Measurements from ENCODE around the gene AQP6. TPM values are rescaled to one million over a fixed set of nuclear protein-coding genes. Genes with fewer than 3 reads are reported as not detected.
A peak's percentile ranks its signal among the peaks of the same experiment; 100 is the strongest.

AQP6 gene, protein sequence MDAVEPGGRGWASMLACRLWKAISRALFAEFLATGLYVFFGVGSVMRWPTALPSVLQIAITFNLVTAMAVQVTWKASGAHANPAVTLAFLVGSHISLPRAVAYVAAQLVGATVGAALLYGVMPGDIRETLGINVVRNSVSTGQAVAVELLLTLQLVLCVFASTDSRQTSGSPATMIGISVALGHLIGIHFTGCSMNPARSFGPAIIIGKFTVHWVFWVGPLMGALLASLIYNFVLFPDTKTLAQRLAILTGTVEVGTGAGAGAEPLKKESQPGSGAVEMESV
- 0.29 TPM in 1 of 2 replicates, not detected in the other for total RNA-seq
- long read RNA-seq, result 0 reads

DNA sequence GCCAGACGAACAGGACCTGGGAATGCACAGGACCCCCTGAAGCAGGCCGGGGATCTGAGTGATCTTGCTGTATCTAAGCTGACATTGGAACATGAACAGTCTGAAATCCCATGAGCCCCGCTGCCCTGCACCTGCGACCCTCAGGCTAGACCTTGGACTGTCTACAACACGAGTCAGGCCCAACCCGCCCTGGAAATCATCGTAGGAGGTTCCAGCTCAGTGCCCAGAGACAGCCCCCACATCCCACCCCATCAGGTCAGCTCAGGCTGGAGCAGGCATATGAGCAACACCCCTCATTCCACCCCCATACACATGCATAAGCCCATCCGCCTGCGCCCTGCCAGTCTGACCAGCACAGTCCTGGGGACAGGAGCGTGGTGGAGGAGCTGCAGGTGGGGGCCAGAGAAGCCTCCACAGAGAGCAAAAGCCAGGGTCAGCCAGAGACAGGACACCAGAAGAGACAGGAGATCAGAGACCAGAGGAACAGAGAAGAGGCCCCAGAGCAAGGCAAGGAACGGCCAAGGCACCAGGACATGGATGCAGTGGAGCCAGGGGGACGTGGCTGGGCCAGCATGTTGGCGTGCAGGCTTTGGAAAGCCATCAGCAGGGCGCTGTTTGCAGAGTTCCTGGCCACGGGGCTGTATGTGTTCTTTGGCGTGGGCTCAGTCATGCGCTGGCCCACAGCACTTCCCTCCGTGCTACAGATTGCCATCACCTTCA is at the start of gene AQP6:
AQP6 (plus strand) TSS at position 307 of the 720 bp plus-strand sequence; CDS start at position 534, 227 bp downstream.
- H3K9me3 Mint-ChIP-seq (ENCODE audit: low read depth), result no peaks in the 10 kb centered on the region
- DNase-seq (ENCODE audit: low spot score, unreplicated experiment), result no peak
- peaks cover 22% of the 10 kb centered on the region for H3K27me3 Mint-ChIP-seq
- H3K4me3 Mint-ChIP-seq (ENCODE audit: low read depth), result no peak within 1 kb of the TSS
- H3K4me1 Mint-ChIP-seq (ENCODE audit: low read depth), result no peaks in the 10 kb centered on the region
- H3K27ac Mint-ChIP-seq, result no peak within 1 kb of the TSS
- H3K36me3 Mint-ChIP-seq (ENCODE audit: insufficient read depth), result no peaks in the 10 kb centered on the region
- TF ChIP-seq, protein P1, sequence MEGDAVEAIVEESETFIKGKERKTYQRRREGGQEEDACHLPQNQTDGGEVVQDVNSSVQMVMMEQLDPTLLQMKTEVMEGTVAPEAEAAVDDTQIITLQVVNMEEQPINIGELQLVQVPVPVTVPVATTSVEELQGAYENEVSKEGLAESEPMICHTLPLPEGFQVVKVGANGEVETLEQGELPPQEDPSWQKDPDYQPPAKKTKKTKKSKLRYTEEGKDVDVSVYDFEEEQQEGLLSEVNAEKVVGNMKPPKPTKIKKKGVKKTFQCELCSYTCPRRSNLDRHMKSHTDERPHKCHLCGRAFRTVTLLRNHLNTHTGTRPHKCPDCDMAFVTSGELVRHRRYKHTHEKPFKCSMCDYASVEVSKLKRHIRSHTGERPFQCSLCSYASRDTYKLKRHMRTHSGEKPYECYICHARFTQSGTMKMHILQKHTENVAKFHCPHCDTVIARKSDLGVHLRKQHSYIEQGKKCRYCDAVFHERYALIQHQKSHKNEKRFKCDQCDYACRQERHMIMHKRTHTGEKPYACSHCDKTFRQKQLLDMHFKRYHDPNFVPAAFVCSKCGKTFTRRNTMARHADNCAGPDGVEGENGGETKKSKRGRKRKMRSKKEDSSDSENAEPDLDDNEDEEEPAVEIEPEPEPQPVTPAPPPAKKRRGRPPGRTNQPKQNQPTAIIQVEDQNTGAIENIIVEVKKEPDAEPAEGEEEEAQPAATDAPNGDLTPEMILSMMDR (IDR thresholded peaks at IDR 0.05; ENCODE audit: unreplicated experiment), result no peak

DNA sequence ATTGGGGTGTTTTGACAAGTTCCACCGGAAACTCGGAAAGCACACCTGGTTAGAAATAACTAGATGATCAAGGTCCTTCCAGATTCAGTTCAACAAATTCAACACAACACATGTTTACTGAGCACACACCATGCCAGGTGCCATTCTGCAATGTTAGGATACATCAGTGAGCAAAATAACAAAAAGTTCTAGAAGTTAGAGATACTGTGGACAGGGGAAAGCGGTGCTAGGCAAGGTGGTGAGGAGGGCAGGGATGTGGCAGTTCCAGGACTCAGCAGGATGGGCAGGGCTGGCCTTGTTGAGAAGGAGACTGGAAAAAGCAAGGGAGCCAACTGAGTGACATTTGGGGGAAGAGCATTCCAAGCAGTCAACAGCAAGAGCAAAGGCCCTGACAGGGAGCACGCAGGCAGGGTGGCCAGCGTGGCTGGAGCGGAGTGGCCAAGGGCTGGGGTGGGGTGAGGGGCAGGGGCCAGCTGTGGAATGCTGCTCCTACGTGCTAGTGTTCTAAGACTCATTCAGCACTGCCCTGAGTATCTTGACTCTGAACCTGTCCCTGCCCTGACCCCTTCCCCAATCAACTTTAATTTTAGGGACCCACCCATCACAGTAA is 49.6 kb upstream of the AQP6 start:
- Mint-ChIP-seq H3K9me3 (ENCODE audit: low read depth) (no peaks in the 10 kb centered on the region), H3K4me1 (ENCODE audit: low read depth) (peaks cover 1% of the 10 kb centered on the region), H3K4me3 (ENCODE audit: low read depth) (no peak overlapping the region), H3K27me3 (peaks cover 10% of the 10 kb centered on the region), H3K27ac (peak overlapping the region; percentile 12), H3K36me3 (ENCODE audit: insufficient read depth) (no peaks in the 10 kb centered on the region)
- TF ChIP-seq, protein P1 (IDR thresholded peaks at IDR 0.05; ENCODE audit: unreplicated experiment), result no peak
- no peak for DNase-seq (ENCODE audit: low spot score, unreplicated experiment)

DNA sequence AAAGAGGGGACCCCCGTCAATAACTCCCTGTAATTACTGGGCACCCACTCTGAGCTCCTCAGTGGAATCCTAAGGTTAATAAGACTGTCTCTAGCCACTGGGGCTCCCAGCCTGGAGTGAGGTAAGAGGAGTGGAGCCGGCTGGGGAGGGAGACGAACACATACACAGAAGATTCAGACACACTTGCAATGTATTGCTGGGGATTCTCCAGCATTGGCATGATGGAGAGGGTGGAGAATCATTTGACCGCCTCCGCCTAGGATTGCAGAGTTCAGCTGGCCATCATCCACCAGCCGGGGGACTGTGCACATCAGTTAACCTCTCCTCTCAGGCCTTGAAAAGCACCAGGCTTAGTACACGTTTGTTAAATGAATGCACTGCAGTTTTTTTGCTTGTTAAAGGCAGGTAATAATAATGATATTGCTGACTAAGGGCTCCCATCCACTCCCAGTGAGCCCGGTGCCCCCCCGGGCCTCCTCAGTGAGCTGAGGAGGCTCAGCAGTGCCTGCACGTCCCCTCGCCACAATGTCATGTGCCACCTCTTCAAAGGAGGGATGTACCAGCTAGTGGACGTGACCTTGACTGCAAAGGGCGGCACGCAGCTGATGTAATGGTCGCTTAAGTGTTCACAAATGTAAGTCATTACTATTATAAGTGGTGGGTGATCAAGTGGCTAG is 48.7 kb upstream of the AQP6 start:
- Mint-ChIP-seq H3K27me3 (peaks cover 10% of the 10 kb centered on the region), H3K9me3 (ENCODE audit: low read depth) (no peaks in the 10 kb centered on the region), H3K4me3 (ENCODE audit: low read depth) (no peak overlapping the region), H3K27ac (no peak overlapping the region), H3K4me1 (ENCODE audit: low read depth) (peaks cover 1% of the 10 kb centered on the region), H3K36me3 (ENCODE audit: insufficient read depth) (no peaks in the 10 kb centered on the region)
- no peak for DNase-seq (ENCODE audit: low spot score, unreplicated experiment)
- TF ChIP-seq, protein P1 (IDR thresholded peaks at IDR 0.05; ENCODE audit: unreplicated experiment), result no peak

DNA sequence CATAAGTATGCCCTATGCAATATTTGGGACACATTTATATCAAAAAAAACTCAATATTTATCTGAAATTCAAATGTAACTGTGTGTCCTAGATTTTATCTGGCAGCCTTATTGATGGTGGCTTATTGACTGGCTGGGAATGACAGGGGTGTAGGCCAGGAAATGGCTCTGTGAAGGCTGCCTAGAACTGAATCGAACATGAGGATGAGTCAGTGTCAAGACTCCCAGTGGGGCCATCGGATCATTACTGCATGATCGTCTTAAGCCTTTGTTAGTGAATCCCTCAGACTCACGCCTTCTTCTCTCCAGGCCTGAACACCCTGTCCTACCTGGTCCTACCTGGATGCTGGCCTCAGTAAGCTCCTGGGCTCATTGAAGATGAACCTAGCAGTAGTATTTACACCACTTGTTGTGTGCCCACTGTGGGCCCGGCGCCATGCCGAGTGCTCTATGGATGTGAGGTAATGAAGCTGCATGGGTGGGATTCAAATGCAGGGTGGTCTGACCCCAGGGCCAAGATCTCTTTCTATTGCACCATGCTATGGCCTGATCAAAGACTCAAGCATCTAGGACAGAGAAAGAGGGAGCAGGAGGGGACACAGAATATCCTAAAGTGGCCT is 48.0 kb upstream of the AQP6 start:
- Mint-ChIP-seq H3K4me1 (ENCODE audit: low read depth) (peaks cover 1% of the 10 kb centered on the region), H3K9me3 (ENCODE audit: low read depth) (no peaks in the 10 kb centered on the region), H3K27me3 (peaks cover 14% of the 10 kb centered on the region), H3K4me3 (ENCODE audit: low read depth) (no peak overlapping the region), H3K27ac (no peak overlapping the region), H3K36me3 (ENCODE audit: insufficient read depth) (no peaks in the 10 kb centered on the region)
- no peak for DNase-seq (ENCODE audit: low spot score, unreplicated experiment)
- TF ChIP-seq, protein P1 (IDR thresholded peaks at IDR 0.05; ENCODE audit: unreplicated experiment), result no peak
